HG03196 (cell line): ENCODE data around the gene SERPINC1.
"Not testable (repeated sequence)": the region's sequence is repeated elsewhere in the genome, so short reads cannot be mapped to it uniquely, and the experiment has no call there.

Source experiments
- ATAC-seq: cut with Tn5 transposase; IDR thresholded peaks from one replicate; pipeline ENCODE4 v1.9.1; 2021; ENCODE audit not compliant: unreplicated experiment

Gene SERPINC1

GRCh38 chr1:173917149-173917548, at the start of gene SERPINC1:
Gene SERPINC1 (minus strand): TSS chr1:173917327. CDS start chr1:173917259, 68 bp downstream.
- no peak for ATAC-seq

- ATAC-seq = not testable (repeated sequence)
Observed at GRCh38 chr1:173965896-173966295, 48.8 kb upstream of the SERPINC1 start.

- no peak for ATAC-seq
Observed at GRCh38 chr1:173963477-173963876, 46.4 kb upstream of the SERPINC1 start.

- ATAC-seq = no peak
Observed at GRCh38 chr1:173960625-173961024, 43.5 kb upstream of the SERPINC1 start.

GRCh38 chr1:173954179-173954578, 37.1 kb upstream of the SERPINC1 start:
- ATAC-seq = no peak

GRCh38 chr1:173948594-173948993, 31.5 kb upstream of the SERPINC1 start:
- no peak for ATAC-seq

GRCh38 chr1:173946380-173946921, 29.3 kb upstream of the SERPINC1 start:
- no peak for ATAC-seq

GRCh38 chr1:173937062-173937461, 19.9 kb upstream of the SERPINC1 start:
- peak; percentile 51 for ATAC-seq

GRCh38 chr1:173934440-173934839, 17.3 kb upstream of the SERPINC1 start:
- ATAC-seq = no peak

GRCh38 chr1:173930541-173930940, 13.4 kb upstream of the SERPINC1 start:
- ATAC-seq = not testable (repeated sequence)

- ATAC-seq = no peak
Observed at GRCh38 chr1:173925306-173926242, 8.4 kb upstream of the SERPINC1 start.

- no peak for ATAC-seq
Observed at GRCh38 chr1:173920861-173921260, 3.7 kb upstream of the SERPINC1 start.

GRCh38 chr1:173917635-173918493, 737 bp upstream of the SERPINC1 start:
- ATAC-seq = no peak

- no peak for ATAC-seq
Observed at GRCh38 chr1:173916667-173917066, 460 bp downstream of the SERPINC1 start.

GRCh38 chr1:173915596-173915995, 1.5 kb downstream of the SERPINC1 start:
- ATAC-seq = no peak

GRCh38 chr1:173914366-173914871, 2.7 kb downstream of the SERPINC1 start:
- ATAC-seq = no peak

GRCh38 chr1:173913111-173913510, 4.0 kb downstream of the SERPINC1 start:
- ATAC-seq = no peak

GRCh38 chr1:173903827-173904531, 13.1 kb downstream of the SERPINC1 start:
- no peak for ATAC-seq

- no peak for ATAC-seq
Observed at GRCh38 chr1:173900992-173901391, 16.1 kb downstream of the SERPINC1 start.

GRCh38 chr1:173900427-173900826, 16.7 kb downstream of the SERPINC1 start:
- ATAC-seq = no peak

- no peak for ATAC-seq
Observed at GRCh38 chr1:173894189-173894588, 22.9 kb downstream of the SERPINC1 start.
